ENCODE measurements around the gene TTLL8.
A peak's percentile ranks its signal among the peaks of the same experiment; 100 is the strongest.
"Not testable (repeated sequence)": the region's sequence is repeated elsewhere in the genome, so short reads cannot be mapped to it uniquely, and the experiment has no call there.

The TTLL8 gene

GRCh38 chr22:49991907-49992533 is 66.1 kb downstream of the TTLL8 start:
- no peak for DNase-seq (ENCODE audit: extremely low spot score)
- CTCF ChIA-PET: interaction anchor here (1.0 to 4.0 kb wide), 7 partner anchors 8 to 61 kb away, joined by 3 to 31 read pairs (median 9); partner anchors contain the start of gene IL17REL
- TF ChIP-seq CTCF (IDR thresholded peaks at IDR 0.05; ENCODE audit: control extremely low read depth, extremely low read depth, low read depth, missing control alignments): no peak
- POLR2A ChIA-PET: no interaction called here

- ChIA-PET CTCF (interaction anchor here (0.8 kb wide), 1 partner anchor 40 kb away, joined by 3 read pairs; no protein-coding TSS in a partner anchor), POLR2A (no interaction called here)
- no peak for DNase-seq (ENCODE audit: extremely low spot score)
- TF ChIP-seq CTCF (IDR thresholded peaks at IDR 0.05; ENCODE audit: control extremely low read depth, extremely low read depth, low read depth, missing control alignments): no peak
These were observed 66.9 kb downstream of the TTLL8 start for GRCh38 chr22:49991167-49991566.

- CTCF ChIA-PET; DNase-seq (ENCODE audit: extremely low spot score); POLR2A ChIA-PET: not testable (repeated sequence)
These were observed 68.3 kb downstream of the TTLL8 start for GRCh38 chr22:49989826-49990225.

DNA sequence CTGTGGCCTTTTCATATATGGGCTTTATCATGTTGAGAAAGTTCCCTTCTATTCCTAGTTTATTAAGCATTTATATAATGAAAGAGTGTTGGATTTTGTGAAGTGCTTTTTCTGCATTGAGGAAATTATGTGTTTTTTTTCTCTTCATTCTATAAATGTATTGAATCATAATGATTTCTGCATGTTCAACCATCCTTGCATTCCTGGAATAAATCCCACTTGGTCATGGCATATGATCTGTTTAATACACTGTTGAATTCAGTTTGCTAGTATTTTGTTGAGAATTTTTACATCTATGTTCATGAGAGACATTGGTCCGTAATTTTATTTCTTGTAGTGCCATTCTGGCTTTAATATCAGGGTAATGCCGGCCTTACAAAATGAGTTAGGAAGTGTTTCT is 71.8 kb downstream of the TTLL8 start:
- no peak for TF ChIP-seq CTCF (IDR thresholded peaks at IDR 0.05; ENCODE audit: control extremely low read depth, extremely low read depth, low read depth, missing control alignments)
- no peak for DNase-seq (ENCODE audit: extremely low spot score)
- CTCF ChIA-PET: no interaction called here
- POLR2A ChIA-PET: no interaction called here

- TF ChIP-seq CTCF (IDR thresholded peaks at IDR 0.05; ENCODE audit: control extremely low read depth, extremely low read depth, low read depth, missing control alignments): peak; percentile 35
- ChIA-PET POLR2A (interaction anchor here (0.6 kb wide), 1 partner anchor 12 kb away, joined by 9 read pairs; no protein-coding TSS in a partner anchor), CTCF (interaction anchor here (1.7 to 3.9 kb wide), 4 partner anchors 9 to 53 kb away, joined by 5 to 16 read pairs (median 6); no protein-coding TSS in a partner anchor)
- no peak for DNase-seq (ENCODE audit: extremely low spot score)
These were observed 74.7 kb downstream of the TTLL8 start for GRCh38 chr22:49983148-49984042.

- DNase-seq (ENCODE audit: extremely low spot score); POLR2A ChIA-PET: not testable (repeated sequence)
- CTCF ChIA-PET: interaction anchor here (1.1 to 3.9 kb wide), 2 partner anchors 12 to 49 kb away, joined by 3 to 16 read pairs; no protein-coding TSS in a partner anchor
These were observed 76.3 kb downstream of the TTLL8 start for GRCh38 chr22:49981799-49982198.

DNA sequence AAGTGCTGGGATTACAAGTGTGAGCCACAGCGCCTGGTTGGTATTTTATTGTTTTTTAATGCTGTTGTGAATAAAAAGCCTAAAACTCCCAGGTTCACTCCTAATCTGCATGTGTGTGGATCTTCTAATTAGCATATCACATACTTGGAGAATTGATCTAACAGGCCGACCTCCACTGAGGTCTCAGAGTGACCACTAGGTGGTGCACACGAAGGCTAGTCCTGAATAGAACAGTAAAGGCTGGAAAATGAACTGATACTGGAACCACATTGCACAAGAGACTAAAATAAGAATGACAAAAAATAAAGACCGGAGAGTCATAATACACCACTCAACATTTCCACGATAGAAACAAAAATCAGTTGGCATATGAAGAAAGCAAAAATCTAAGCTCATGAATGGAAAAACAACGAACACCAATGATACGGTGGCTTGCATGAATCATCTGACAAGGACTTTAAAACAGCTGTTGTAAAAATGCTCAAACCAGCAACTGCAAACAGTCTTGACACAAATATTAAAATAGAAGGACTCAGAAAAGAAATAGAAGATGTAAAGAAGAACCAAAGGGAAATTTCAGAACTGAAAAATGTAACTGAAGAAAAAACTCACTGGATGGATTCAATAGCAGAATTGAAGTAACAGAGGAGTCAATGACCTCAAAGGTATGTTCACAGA is 78.4 kb downstream of the TTLL8 start:
- ChIA-PET POLR2A (no interaction called here), CTCF (interaction anchor here (0.7 kb wide), 1 partner anchor 24 kb away, joined by 3 read pairs; no protein-coding TSS in a partner anchor)
- no peak for TF ChIP-seq CTCF (IDR thresholded peaks at IDR 0.05; ENCODE audit: control extremely low read depth, extremely low read depth, low read depth, missing control alignments)
- no peak for DNase-seq (ENCODE audit: extremely low spot score)

All from GM10248 (cell line).